Measurements from ENCODE around the gene FBXO27.

FBXO27 gene

DNA sequence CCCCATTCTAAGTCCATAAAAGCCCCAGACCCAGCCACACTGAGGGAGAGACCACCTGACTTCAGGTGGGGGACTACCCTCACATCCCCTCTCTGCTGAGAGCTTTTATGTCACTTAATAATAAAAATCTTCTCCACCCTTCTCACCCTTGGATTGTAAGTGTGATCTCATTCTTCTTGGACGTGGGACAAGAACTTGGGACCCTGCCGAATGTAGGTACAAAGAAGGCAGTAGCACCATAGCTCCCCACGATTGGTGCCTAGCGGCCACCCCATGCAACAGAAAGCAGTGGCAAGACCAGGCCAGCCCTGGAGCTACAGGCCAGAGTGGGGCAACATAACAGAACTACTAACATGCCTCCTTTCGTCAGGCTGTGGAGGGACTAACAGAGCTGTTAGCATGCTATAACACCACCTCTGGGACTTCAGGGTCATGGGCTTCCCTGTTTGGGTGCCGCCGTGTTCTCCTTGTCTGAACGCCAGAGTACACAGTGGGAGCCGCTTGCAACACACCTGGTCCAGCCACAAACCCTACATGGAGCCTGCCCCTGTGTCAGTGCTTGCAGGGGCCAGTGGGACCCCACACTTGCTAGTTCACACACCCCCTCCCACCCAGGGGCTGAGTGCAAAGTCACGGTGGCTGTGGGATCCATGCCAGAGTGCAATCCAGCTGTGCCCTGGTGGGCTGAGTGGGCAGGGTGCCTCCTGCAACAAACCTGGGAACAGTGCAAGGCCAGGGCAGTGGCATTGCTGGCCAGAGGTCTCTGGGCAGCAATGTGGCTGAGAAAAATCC lies 51.6 kb downstream of the FBXO27 start:
- no peak for DNase-seq

GRCh38 chr19:38979812-38980211 lies 52.5 kb downstream of the FBXO27 start:
- DNase-seq: no peak

- no peak for DNase-seq
Observed at GRCh38 chr19:38978326-38978689, 54.0 kb downstream of the FBXO27 start.

- DNase-seq: peak; percentile 8
Observed at GRCh38 chr19:38977445-38978325, 54.7 kb downstream of the FBXO27 start.

- DNase-seq: no peak
Observed at GRCh38 chr19:38975861-38976271, 56.5 kb downstream of the FBXO27 start.

DNA sequence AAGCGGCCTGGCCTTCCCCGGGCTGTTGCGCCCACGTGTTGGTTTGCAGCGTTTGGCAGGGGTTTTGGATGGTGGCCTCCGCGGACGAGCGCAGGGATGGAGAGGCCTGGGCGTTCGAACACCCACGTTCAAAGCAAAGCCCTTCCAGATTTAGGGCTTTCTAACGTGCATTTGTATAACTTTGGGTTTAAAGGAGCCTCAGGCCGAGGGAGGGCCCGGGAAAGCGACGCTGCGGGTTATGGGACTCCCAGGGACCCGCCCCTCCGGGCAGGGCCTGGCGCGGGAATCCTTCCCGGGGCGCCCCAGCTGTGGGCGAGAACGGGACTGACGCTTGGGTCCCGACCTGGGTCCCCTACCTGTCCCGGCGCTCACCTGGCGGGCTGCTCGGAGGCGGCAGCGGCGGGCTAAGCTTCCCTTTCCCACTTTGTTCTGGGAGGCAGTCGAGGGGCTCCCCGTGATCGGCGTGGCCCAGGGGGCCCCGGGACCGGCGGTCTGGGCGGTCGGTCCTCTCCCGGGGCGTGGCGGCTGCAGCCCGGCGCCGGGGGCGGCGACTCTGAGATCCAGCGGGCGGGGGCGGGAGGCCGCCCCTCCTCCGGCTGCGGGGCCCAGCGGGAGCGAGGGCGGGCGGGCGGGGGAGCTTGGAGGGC lies 57.0 kb downstream of the FBXO27 start, which contains the start of gene FBXO17:
FBXO17 (minus strand) TSS at position 529 of the 647 bp plus-strand sequence. CDS start 25,423 bp downstream, outside the sequence.
- DNase-seq: no peak

- no peak for DNase-seq
Observed at GRCh38 chr19:38974624-38975213, 57.6 kb downstream of the FBXO27 start.

Data from stimulated activated CD4-positive, alpha-beta T cell treated with anti-CD3 and anti-CD28 coated beads, Interleukin-12 subunit alpha, Interleukin-12 subunit beta, amount 100 ng/mL, for 4 hours (primary cell).